Measurements from ENCODE around the gene WDFY2.

WDFY2 gene

DNA sequence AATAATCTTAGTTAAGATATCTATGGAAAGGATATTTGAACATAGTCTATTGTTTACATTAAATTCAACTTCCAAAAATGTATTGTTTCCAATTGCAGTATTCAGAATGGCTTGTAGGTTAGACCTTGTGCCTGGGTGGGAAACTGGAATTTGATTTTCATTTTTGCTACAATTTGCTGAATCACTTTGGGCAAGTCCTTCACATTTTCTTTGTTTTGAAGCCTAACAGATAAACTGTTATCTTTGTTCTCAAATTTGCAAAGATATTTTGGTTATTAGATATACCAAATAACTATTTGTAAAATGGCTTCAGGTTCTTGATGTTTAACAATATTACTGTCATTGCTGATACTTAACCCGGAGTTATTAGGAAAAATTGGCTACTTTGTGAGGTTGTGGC, 82.6 kb downstream of the WDFY2 start:
- no peak for DNase-seq (ENCODE audit: low read depth)
- no peak overlapping the region for H3K4me3 ChIP-seq (ENCODE audit: low read depth, low read length)
- TF ChIP-seq, protein P1, sequence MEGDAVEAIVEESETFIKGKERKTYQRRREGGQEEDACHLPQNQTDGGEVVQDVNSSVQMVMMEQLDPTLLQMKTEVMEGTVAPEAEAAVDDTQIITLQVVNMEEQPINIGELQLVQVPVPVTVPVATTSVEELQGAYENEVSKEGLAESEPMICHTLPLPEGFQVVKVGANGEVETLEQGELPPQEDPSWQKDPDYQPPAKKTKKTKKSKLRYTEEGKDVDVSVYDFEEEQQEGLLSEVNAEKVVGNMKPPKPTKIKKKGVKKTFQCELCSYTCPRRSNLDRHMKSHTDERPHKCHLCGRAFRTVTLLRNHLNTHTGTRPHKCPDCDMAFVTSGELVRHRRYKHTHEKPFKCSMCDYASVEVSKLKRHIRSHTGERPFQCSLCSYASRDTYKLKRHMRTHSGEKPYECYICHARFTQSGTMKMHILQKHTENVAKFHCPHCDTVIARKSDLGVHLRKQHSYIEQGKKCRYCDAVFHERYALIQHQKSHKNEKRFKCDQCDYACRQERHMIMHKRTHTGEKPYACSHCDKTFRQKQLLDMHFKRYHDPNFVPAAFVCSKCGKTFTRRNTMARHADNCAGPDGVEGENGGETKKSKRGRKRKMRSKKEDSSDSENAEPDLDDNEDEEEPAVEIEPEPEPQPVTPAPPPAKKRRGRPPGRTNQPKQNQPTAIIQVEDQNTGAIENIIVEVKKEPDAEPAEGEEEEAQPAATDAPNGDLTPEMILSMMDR (IDR thresholded peaks at IDR 0.05; ENCODE audit: insufficient read depth, low read depth, low read length, missing control alignments): no peak

DNA sequence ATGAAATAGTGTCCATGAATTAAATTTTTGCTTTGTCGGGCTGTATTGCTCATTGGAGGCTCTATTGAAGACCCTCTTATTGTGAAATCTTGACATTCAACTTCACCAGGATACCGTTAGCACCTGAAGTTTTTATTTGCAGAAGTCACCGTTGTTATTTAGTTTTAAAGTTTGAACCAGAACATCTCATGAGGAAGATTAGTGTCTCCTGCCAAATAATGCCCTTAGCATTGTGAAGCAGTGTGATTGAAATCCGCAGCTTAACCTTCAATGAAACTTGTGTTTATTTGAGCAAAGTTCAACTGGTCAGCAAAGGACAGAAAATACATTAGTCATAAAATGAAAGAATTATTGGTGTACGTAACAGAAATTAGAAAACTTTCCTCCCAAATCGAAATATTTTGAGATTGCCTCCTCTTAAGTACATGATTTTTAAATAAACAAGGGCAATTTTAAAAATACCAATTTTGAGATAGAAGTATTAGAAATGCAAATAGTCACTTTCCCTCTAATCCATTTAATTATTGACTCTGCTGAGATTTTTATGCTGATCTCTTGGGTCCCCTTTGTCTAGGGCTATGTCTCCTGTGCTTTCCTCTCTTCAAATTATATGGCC, 84.4 kb downstream of the WDFY2 start:
- no peak overlapping the region for H3K4me3 ChIP-seq (ENCODE audit: low read depth, low read length)
- TF ChIP-seq, protein P1 (IDR thresholded peaks at IDR 0.05; ENCODE audit: insufficient read depth, low read depth, low read length, missing control alignments): no peak
- DNase-seq (ENCODE audit: low read depth): no peak

DNA sequence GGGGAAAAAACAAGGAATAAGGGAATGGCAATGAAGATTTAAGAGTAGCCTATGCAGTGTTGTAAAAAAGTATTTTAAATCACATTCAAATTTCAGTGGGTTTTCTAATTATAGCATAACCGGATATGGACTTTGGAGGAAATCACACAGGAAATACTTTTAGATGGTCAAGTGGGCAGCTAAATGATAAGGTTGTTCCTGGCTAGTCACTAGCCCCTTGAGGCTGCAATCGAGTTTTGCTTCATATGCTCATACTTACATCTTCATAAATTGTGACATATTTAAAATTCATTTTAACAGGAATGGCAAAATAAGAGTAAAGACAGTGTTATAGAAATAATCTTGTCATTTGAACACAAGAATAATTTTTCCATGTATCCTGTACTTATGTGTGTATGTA, 88.9 kb downstream of the WDFY2 start:
- H3K4me3 ChIP-seq (ENCODE audit: low read depth, low read length): no peak overlapping the region
- no peak for DNase-seq (ENCODE audit: low read depth)
- TF ChIP-seq, protein P1 (IDR thresholded peaks at IDR 0.05; ENCODE audit: insufficient read depth, low read depth, low read length, missing control alignments): no peak

DNA sequence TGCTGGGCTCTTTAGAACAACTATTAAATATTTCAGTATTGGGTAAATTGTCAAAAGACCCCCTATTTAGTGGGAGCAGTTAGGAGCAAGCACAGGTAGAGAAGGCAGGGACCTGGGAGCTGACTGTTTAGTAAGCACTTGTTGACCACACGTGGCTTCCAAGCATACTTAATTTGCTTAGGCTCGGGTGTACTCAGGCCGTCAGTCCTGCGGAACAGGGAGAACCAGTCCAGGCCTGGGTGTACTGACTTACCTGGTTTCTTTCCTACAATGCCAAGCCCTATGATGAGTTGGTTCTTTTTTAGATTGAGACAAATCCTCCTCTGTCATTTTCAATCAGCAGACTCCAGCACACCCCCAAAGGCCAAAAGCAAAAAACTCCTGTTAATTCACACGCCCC, 90.0 kb downstream of the WDFY2 start:
- no peak for DNase-seq (ENCODE audit: low read depth)
- TF ChIP-seq, protein P1 (IDR thresholded peaks at IDR 0.05; ENCODE audit: insufficient read depth, low read depth, low read length, missing control alignments): no peak
- no peak overlapping the region for H3K4me3 ChIP-seq (ENCODE audit: low read depth, low read length)

DNA sequence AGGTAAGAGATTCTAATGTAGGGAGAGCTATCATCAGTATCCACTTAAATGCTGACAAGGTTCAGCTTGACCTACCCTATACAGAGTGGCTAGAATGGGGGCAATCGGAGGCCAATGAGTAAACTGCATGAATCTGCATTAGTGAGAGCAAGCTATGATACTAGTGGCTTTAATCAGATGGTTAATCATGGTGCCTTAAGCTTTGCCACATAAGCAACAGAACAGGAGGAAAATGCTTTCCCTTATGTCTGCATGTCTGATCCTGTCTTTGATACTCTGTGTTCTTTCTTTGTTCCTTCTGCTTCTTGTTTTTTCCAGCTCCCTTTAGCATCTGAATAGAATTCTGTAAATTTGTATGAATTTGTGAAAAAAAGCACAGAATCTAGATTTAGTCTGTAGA, 91.1 kb downstream of the WDFY2 start:
- TF ChIP-seq, protein P1 (IDR thresholded peaks at IDR 0.05; ENCODE audit: insufficient read depth, low read depth, low read length, missing control alignments): no peak
- no peak for DNase-seq (ENCODE audit: low read depth)
- no peak overlapping the region for H3K4me3 ChIP-seq (ENCODE audit: low read depth, low read length)

DNA sequence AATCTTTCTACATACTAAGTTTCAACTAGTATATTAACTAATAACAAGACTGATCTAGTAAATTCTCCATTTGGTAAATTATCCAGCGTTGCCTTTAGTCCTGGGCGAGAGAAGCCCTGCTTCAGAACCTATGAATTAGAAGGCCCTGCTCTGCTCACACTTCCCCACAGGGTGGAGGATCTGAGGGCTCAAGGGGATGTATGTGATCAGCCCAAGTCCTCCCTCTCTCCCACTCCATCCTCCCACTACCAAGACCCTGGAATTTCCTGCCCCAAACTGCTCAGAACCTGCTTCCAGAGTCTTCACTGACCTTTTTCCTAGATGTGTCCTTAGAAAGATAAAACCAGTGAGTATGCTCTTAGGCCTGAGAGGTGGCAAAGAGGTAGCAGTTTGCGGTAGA, 91.6 kb downstream of the WDFY2 start:
- no peak overlapping the region for H3K4me3 ChIP-seq (ENCODE audit: low read depth, low read length)
- TF ChIP-seq, protein P1 (IDR thresholded peaks at IDR 0.05; ENCODE audit: insufficient read depth, low read depth, low read length, missing control alignments): no peak
- no peak for DNase-seq (ENCODE audit: low read depth)

DNA sequence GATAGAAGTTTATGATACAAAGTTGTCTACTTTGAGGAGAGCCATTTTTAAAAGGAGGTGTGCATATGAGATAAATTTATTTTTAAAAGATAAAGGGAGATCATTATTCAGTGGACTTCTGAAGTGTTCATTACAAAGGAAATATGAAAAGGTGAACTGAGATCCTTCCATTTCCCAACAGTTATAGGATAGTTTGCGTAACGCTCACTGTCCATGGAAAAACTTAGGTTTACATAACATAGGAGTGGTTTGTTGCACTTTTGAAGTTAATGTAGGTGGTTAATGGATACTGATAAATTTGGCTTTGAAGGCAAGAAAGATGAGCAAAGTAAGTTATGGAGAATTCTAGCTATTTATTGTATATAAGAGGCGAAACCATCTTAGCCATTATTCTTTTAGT, 92.5 kb downstream of the WDFY2 start:
- no peak for DNase-seq (ENCODE audit: low read depth)
- TF ChIP-seq, protein P1 (IDR thresholded peaks at IDR 0.05; ENCODE audit: insufficient read depth, low read depth, low read length, missing control alignments): no peak

More for the DNA sequence above, 92.5 kb downstream of the WDFY2 start:
- H3K4me3 ChIP-seq (ENCODE audit: low read depth, low read length): no peak overlapping the region

Measured in GM12865 (cell line).